ENCODE data around the gene GPATCH11.

The GPATCH11 gene

GRCh38 chr2:37083873-37084794 lies at the start of gene GPATCH11, which contains the start of gene HEATR5B:
Gene GPATCH11 (plus strand): TSS chr2:37084518. CDS start chr2:37088382, 3,864 bp downstream.
Gene HEATR5B (minus strand): TSS chr2:37084372. CDS start chr2:37083414, 958 bp downstream.
- Mint-ChIP-seq H3K36me3 (peaks cover 3% of the 10 kb centered on the region), H3K9me3 (ENCODE audit: low read depth) (no peaks in the 10 kb centered on the region), H3K27me3 (no peaks in the 10 kb centered on the region), H3K4me3 (no peak within 1 kb of the TSS), H3K27ac (no peak within 1 kb of the TSS), H3K4me1 (ENCODE audit: low read depth) (peaks cover 30% of the 10 kb centered on the region)

GRCh38 chr2:37037771-37038170 lies 46.5 kb upstream of the GPATCH11 start:
- no peaks in the 10 kb centered on the region for H3K9me3 Mint-ChIP-seq (ENCODE audit: low read depth)
- no peak overlapping the region for H3K27ac Mint-ChIP-seq
- no peaks in the 10 kb centered on the region for H3K4me1 Mint-ChIP-seq (ENCODE audit: low read depth)
- no peak overlapping the region for H3K4me3 Mint-ChIP-seq
- H3K36me3 Mint-ChIP-seq: peaks cover 10% of the 10 kb centered on the region
- no peaks in the 10 kb centered on the region for H3K27me3 Mint-ChIP-seq

DNA sequence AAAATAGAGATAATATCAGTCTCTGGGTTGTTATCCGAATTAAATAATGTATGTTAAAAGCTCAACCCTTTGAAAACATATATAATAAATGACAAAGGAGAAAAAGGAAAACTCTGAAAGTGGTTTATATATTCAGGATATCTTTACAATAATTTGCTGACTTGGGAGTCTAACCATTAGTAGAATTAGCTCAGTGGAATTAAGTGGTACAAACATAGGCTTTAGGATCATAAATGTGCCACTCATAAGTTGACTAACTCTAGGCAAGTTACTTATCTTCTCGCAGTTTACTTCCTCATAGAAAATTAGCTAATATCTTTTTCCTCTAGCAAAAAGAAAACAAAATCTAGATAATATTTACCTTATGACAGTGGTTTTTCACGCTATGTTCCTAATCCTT lies 44.7 kb upstream of the GPATCH11 start:
- peaks cover 18% of the 10 kb centered on the region for H3K36me3 Mint-ChIP-seq
- H3K9me3 Mint-ChIP-seq (ENCODE audit: low read depth): no peaks in the 10 kb centered on the region
- no peak overlapping the region for H3K4me3 Mint-ChIP-seq
- H3K27ac Mint-ChIP-seq: no peak overlapping the region
- no peaks in the 10 kb centered on the region for H3K4me1 Mint-ChIP-seq (ENCODE audit: low read depth)
- no peaks in the 10 kb centered on the region for H3K27me3 Mint-ChIP-seq

GRCh38 chr2:37052600-37053332 lies 31.6 kb upstream of the GPATCH11 start:
- Mint-ChIP-seq H3K4me1 (ENCODE audit: low read depth) (no peaks in the 10 kb centered on the region), H3K4me3 (no peak overlapping the region), H3K27me3 (no peaks in the 10 kb centered on the region), H3K9me3 (ENCODE audit: low read depth) (no peaks in the 10 kb centered on the region), H3K36me3 (peaks cover 12% of the 10 kb centered on the region), H3K27ac (no peak overlapping the region)

GRCh38 chr2:37059841-37060240 lies 24.5 kb upstream of the GPATCH11 start:
- H3K27ac Mint-ChIP-seq: no peak overlapping the region
- peaks cover 1% of the 10 kb centered on the region for H3K4me1 Mint-ChIP-seq (ENCODE audit: low read depth)
- no peaks in the 10 kb centered on the region for H3K27me3 Mint-ChIP-seq
- no peaks in the 10 kb centered on the region for H3K9me3 Mint-ChIP-seq (ENCODE audit: low read depth)
- H3K36me3 Mint-ChIP-seq: peaks cover 19% of the 10 kb centered on the region
- no peak overlapping the region for H3K4me3 Mint-ChIP-seq

- Mint-ChIP-seq H3K36me3 (peaks cover 19% of the 10 kb centered on the region), H3K4me1 (ENCODE audit: low read depth) (peaks cover 1% of the 10 kb centered on the region), H3K4me3 (no peak overlapping the region), H3K27me3 (no peaks in the 10 kb centered on the region), H3K9me3 (ENCODE audit: low read depth) (no peaks in the 10 kb centered on the region), H3K27ac (no peak overlapping the region)
Observed at GRCh38 chr2:37060446-37060845, 23.9 kb upstream of the GPATCH11 start.

DNA sequence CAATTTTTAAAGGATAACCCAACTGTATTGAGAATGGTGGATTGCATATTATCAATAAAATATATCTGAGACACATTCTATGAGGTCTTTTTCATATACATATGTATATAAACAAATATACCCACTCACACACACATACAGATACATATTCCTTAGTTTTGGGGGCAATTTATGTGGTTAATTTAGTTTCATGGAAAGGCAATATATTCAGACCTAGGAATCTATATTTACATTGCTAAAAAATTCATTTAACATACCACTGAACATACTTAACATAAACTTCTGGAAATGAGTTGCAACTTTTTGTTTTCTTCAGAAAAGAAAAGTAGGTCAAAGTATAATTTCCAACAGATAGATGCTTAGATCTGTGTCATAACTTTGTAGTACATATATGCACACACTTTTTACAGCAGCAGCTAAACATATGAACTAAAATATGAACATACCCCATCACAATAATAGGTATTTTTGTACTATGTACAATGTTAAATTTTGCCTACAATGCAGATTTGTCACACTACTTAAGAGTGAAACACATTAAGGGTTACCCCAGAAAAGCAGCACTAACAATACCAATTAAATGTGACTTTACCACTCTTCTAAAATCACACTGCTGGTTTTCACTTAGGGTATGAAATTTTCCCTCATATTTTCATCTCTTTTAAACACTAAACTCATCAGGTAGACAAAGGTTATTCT lies 23.2 kb upstream of the GPATCH11 start:
- H3K9me3 Mint-ChIP-seq (ENCODE audit: low read depth): no peaks in the 10 kb centered on the region
- H3K27ac Mint-ChIP-seq: no peak overlapping the region
- no peak overlapping the region for H3K4me3 Mint-ChIP-seq
- peaks cover 19% of the 10 kb centered on the region for H3K36me3 Mint-ChIP-seq
- peaks cover 1% of the 10 kb centered on the region for H3K4me1 Mint-ChIP-seq (ENCODE audit: low read depth)
- no peaks in the 10 kb centered on the region for H3K27me3 Mint-ChIP-seq

DNA sequence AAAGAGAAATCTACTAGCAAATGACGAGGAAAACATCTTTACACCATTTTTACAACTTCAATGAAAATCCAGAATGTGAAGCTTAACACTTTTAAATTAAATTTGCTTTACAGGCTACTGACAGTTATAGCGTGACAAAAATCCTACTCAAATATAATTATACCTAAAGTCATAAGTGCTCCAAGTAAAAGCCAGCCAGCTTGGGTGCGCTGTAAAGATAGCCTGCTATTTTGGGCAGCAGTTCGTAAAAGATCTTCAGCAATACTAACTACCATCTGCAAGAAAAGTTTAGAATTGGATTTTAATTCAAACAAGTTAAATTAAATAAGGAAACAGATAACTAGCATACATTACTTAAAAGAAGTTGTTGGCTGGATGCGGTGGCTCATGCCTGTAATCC lies 22.5 kb upstream of the GPATCH11 start:
- no peak overlapping the region for H3K27ac Mint-ChIP-seq
- peaks cover 18% of the 10 kb centered on the region for H3K36me3 Mint-ChIP-seq
- no peaks in the 10 kb centered on the region for H3K27me3 Mint-ChIP-seq
- H3K4me1 Mint-ChIP-seq (ENCODE audit: low read depth): peaks cover 1% of the 10 kb centered on the region
- no peaks in the 10 kb centered on the region for H3K9me3 Mint-ChIP-seq (ENCODE audit: low read depth)
- H3K4me3 Mint-ChIP-seq: no peak overlapping the region

GRCh38 chr2:37068686-37069085 lies 15.6 kb upstream of the GPATCH11 start:
- no peaks in the 10 kb centered on the region for H3K9me3 Mint-ChIP-seq (ENCODE audit: low read depth)
- H3K27ac Mint-ChIP-seq: no peak overlapping the region
- no peaks in the 10 kb centered on the region for H3K27me3 Mint-ChIP-seq
- H3K36me3 Mint-ChIP-seq: peaks cover 6% of the 10 kb centered on the region
- H3K4me1 Mint-ChIP-seq (ENCODE audit: low read depth): peaks cover 17% of the 10 kb centered on the region
- H3K4me3 Mint-ChIP-seq: no peak overlapping the region

DNA sequence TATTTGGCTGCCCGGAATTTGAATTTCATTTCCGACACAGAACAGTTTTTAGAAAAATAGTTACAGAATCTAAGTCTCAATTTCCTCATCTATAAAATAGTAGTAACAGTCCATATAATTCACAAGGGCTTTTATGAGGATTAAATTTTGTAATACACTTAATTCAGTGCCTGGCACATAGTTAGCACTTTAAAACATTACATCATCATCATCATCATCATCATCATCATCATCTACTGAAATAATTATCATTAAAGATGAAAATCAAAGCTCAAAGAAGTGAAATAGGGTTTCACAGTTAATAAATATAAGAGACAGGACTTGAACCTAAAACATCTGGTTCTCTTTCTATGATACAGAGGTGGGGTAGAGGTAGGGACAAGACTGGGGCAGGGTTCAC lies 13.4 kb upstream of the GPATCH11 start:
- peaks cover 15% of the 10 kb centered on the region for H3K36me3 Mint-ChIP-seq
- no peak overlapping the region for H3K27ac Mint-ChIP-seq
- H3K4me1 Mint-ChIP-seq (ENCODE audit: low read depth): peaks cover 23% of the 10 kb centered on the region
- H3K9me3 Mint-ChIP-seq (ENCODE audit: low read depth): no peaks in the 10 kb centered on the region
- H3K27me3 Mint-ChIP-seq: no peaks in the 10 kb centered on the region
- H3K4me3 Mint-ChIP-seq: no peak overlapping the region

DNA sequence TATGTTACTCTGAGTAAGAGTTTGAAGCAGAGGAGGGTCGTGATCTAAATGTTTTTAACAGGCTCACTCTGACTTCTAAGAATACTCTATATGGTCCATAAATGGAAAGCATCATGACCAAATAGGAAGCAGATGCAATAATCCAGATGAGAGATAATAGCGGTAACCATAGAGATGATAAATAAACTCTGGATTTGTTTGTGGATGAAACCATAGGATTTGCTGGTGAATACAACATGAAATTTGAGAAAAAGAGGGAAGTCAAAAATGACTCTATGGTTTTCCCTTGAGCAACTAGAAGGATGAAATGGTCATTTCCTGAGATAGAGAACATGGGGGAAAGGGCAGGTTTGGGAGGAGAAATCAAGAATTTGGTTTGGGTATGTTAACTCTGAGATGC lies 4.1 kb upstream of the GPATCH11 start:
- Mint-ChIP-seq H3K4me1 (ENCODE audit: low read depth) (peaks cover 44% of the 10 kb centered on the region), H3K9me3 (ENCODE audit: low read depth) (no peaks in the 10 kb centered on the region), H3K27ac (peak overlapping the region; percentile 61), H3K4me3 (peak overlapping the region; percentile 38), H3K36me3 (peaks cover 4% of the 10 kb centered on the region), H3K27me3 (no peaks in the 10 kb centered on the region)

- Mint-ChIP-seq H3K27me3 (no peaks in the 10 kb centered on the region), H3K36me3 (peaks cover 4% of the 10 kb centered on the region), H3K4me1 (ENCODE audit: low read depth) (peaks cover 46% of the 10 kb centered on the region), H3K4me3 (peak overlapping the region; percentile 38), H3K27ac (peak overlapping the region; percentile 61), H3K9me3 (ENCODE audit: low read depth) (no peaks in the 10 kb centered on the region)
Observed at GRCh38 chr2:37080689-37081088, 3.6 kb upstream of the GPATCH11 start.

- H3K9me3 Mint-ChIP-seq (ENCODE audit: low read depth): no peaks in the 10 kb centered on the region
- H3K4me3 Mint-ChIP-seq: no peak overlapping the region
- H3K27ac Mint-ChIP-seq: no peak overlapping the region
- H3K27me3 Mint-ChIP-seq: no peaks in the 10 kb centered on the region
- H3K36me3 Mint-ChIP-seq: peaks cover 5% of the 10 kb centered on the region
- peaks cover 25% of the 10 kb centered on the region for H3K4me1 Mint-ChIP-seq (ENCODE audit: low read depth)
Observed at GRCh38 chr2:37084797-37085196, 479 bp downstream of the GPATCH11 start.

GRCh38 chr2:37085731-37086147 lies 1.4 kb downstream of the GPATCH11 start:
- no peak overlapping the region for H3K4me3 Mint-ChIP-seq

More at GRCh38 chr2:37085731-37086147, 1.4 kb downstream of the GPATCH11 start:
- no peaks in the 10 kb centered on the region for H3K27me3 Mint-ChIP-seq
- no peaks in the 10 kb centered on the region for H3K9me3 Mint-ChIP-seq (ENCODE audit: low read depth)
- H3K36me3 Mint-ChIP-seq: peaks cover 5% of the 10 kb centered on the region
- H3K4me1 Mint-ChIP-seq (ENCODE audit: low read depth): peaks cover 16% of the 10 kb centered on the region
- H3K27ac Mint-ChIP-seq: no peak overlapping the region

Data from activated naive CD8-positive, alpha-beta T cell (primary cell).